Panc1 (cell line): ENCODE data around the gene MOCS1.

Source experiments
- CTCF ChIP-seq: fragments of 450-650 bp; IDR thresholded peaks from 2 replicates; pipeline ENCODE4 v1.5.1; 2017; ENCODE audit warnings: mild to moderate bottlenecking
- POLR2AphosphoS5 ChIP-seq: IDR thresholded peaks from 2 replicates; pipeline ENCODE4 v1.6.1; 2012; ENCODE audit warnings: mild to moderate bottlenecking, low read depth, low read length, moderate library complexity
- SIN3A ChIP-seq: IDR thresholded peaks from 2 replicates; pipeline ENCODE4 v1.6.1; 2012; ENCODE audit warnings: low read depth, mild to moderate bottlenecking, low read length, moderate library complexity, borderline replicate concordance; ENCODE audit not compliant: insufficient read depth

GRCh38 chr6:39882531-39882899 is 51.7 kb downstream of the MOCS1 start:
- TF ChIP-seq POLR2AphosphoS5, result no peak
- TF ChIP-seq SIN3A, result no peak
- TF ChIP-seq CTCF, result no peak
